GM19351 (cell line): ENCODE data around the gene LNX2.
"Not testable (repeated sequence)": the region's sequence is repeated elsewhere in the genome, so short reads cannot be mapped to it uniquely, and the experiment has no call there.

Experiments used
- ATAC-seq: cut with Tn5 transposase; IDR thresholded peaks from one replicate; pipeline ENCODE4 v1.9.1; 2021; ENCODE audit warnings: mild to moderate bottlenecking, moderate library complexity; ENCODE audit not compliant: unreplicated experiment

The LNX2 gene

DNA sequence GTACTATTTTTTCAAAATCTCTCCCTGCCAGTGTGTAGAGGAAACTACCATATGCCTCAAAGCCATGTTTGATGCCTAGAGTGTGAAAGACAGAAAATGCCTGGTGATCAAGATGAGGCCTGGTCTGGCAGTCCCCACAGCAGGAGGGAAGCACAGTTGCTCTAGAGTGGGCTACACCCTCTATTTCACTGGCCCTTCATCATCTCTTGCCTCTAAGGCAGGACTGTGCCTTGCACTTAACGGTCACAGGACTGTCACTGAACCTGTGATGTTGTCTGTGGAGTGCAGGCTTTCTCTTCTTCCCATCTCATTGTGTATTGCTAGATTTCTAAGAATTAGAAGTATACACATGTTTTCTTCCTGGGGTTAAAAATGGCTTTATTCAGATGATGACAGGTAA lies 17.7 kb upstream of the LNX2 start:
- ATAC-seq, result no peak

GRCh38 chr13:27637289-27637626 lies 16.9 kb upstream of the LNX2 start:
- no peak for ATAC-seq

- no peak for ATAC-seq
Measured at GRCh38 chr13:27636589-27637288, 16.4 kb upstream of the LNX2 start.

DNA sequence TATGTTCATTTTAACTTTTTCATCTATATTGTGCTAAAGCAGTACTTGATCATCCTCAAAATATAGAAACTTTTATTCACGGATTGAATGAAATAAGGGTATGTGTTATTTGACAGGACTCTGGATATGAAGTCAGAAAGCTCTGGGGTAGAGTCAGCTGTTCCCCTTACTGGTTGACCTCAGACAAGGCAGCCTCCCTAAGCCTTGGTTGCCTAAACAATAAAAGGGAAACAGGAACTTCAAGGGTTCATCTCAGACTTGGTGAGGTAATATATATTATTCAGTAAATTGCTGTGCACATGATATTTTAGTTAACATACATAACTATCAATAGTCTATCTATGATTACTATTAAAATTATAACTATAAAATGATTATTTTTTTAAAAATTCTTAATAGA lies 14.9 kb upstream of the LNX2 start:
- ATAC-seq, result no peak

GRCh38 chr13:27634791-27635190 lies 14.5 kb upstream of the LNX2 start:
- ATAC-seq, result no peak

GRCh38 chr13:27634231-27634630 lies 13.9 kb upstream of the LNX2 start:
- ATAC-seq, result no peak

GRCh38 chr13:27632648-27633047 lies 12.3 kb upstream of the LNX2 start:
- ATAC-seq, result no peak

DNA sequence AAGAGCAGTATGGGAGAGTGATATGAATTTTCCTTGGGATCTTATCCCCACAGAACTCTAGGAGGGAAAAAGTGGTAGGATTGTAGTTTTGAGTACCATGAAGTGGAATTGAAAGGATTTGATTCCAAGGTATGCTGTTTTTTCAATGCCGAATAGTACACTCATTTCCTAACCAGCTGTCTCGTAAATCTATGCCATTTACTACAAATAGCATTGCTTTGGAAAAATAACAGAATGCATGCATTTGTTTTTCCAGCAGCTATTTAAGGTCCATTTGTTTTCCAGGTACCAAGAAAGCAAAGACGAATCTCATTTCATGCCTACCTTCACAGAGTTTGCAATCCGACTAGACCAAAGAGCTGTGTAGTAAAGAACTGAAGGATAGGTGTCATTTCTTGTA lies 11.9 kb upstream of the LNX2 start:
- no peak for ATAC-seq

DNA sequence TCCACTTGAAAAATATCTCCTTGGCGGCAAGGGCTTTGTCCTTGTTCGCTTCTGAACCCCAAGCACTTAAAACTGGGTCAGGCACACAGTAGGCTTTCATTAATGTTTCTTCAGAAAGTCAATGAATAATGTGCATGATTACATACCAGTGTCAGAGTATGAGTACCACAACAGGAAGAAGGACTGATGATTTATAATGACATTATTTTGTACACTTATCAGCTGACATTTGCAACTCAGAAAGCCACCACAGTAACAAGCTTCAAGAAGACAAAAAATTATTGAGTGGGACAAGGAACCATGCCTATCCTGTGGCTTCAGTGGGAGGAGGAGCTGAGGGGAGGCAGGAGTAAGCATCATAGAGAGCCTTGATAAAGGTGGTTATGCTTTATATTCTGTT lies 11.3 kb upstream of the LNX2 start:
- no peak for ATAC-seq

DNA sequence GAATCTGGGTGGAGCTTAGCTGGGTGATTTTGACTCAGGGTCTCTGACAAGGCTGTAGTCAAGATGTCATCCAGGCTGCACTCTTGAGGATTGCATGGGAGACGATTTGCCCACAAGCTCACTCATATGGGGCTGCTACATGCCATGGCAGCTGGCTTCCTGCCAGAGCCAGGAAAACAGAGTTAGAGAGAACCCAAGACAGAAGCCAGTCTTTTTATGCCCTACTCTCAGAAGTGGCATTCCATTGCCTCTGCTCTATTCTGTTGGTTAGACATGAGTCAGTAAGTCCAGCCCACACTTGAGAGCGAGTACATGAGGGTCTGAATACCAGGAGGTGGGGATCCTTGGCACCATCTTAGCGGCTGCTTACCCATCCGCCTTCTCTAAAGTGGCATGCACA lies 10.8 kb upstream of the LNX2 start:
- ATAC-seq, result no peak

DNA sequence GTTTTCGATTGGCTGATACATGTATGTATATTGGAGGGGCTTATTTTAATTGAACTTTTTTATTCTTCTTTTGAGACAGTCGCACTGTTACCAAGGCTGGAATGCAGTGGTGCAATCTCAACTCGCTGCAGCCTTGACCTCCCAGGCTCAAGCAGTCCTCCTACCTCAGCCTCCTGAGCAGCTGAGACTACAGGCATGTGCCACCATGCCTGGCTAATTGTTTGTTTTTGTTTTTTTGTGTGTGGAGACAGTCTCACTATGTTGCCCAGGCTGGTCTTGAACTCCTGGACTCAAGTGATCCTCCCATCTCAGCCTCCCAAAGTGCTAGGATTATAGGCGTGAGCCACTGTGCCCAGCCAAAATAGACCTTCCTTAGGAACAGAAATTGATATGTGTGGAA lies 8.4 kb upstream of the LNX2 start:
- ATAC-seq, result not testable (repeated sequence)

- no peak for ATAC-seq
Measured at GRCh38 chr13:27628081-27628480, 7.8 kb upstream of the LNX2 start.

DNA sequence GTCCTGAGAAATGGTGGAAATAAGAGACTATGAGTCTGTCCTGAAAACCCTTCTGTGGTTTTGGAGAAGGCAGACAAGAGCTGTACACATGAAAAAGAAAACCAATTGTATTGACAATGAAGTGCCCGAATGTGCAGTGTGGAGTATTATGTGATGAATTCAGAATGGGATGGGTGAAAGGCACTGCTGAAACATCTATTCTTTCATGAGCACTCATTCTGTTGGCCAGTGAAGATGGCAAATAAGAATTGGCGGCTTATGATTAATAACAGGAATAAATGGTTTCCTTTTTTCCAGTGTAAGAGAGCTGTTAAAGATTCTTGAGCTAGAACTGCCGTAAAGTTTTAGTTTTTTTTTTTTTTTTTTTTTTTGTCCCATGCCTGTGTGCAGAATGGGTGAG lies 7.1 kb upstream of the LNX2 start:
- ATAC-seq, result no peak

- ATAC-seq, result no peak
Measured at GRCh38 chr13:27625839-27626238, 5.5 kb upstream of the LNX2 start.

DNA sequence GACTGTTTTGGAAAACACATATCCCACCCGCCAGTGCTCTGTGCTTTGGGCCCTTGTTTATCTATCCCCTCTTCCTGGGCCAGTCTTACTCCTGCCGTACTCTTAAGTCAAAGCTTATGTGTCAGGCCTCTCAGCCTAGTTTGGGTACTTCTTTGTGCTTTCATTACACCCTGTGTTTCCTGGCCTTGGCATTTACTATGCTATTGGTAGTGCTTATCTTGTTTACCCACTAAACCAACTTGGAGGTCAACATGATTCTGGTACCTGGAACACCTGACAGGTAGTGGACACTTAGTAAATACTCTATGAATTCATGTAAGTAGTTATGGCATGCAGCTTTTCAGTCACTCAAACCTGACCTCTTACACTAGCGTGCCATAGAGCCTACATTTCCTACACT lies 3.7 kb upstream of the LNX2 start:
- ATAC-seq, result no peak

GRCh38 chr13:27622881-27623280 lies 2.6 kb upstream of the LNX2 start:
- no peak for ATAC-seq

- ATAC-seq, result no peak
Measured at GRCh38 chr13:27622102-27622820, 1.9 kb upstream of the LNX2 start.

- ATAC-seq, result peak; percentile 57
Measured at GRCh38 chr13:27621366-27622101, 1.2 kb upstream of the LNX2 start, which contains the start of gene POLR1D. Gene POLR1D (plus strand): TSS chr13:27621892. CDS start chr13:27621984, 92 bp downstream.

DNA sequence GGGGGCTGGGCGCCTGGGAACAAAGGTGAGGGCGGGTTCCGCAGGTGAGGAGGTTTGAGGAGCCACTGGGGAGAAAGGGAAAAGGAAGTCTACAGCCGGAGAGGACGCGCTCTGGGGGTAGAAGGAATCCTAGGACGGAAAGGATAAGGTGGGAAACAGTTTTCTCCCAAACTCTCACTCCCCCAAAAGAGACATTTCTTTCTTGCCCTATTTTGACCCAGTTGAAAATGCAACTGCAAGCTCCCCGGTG lies 712 bp upstream of the LNX2 start:
- no peak for ATAC-seq

DNA sequence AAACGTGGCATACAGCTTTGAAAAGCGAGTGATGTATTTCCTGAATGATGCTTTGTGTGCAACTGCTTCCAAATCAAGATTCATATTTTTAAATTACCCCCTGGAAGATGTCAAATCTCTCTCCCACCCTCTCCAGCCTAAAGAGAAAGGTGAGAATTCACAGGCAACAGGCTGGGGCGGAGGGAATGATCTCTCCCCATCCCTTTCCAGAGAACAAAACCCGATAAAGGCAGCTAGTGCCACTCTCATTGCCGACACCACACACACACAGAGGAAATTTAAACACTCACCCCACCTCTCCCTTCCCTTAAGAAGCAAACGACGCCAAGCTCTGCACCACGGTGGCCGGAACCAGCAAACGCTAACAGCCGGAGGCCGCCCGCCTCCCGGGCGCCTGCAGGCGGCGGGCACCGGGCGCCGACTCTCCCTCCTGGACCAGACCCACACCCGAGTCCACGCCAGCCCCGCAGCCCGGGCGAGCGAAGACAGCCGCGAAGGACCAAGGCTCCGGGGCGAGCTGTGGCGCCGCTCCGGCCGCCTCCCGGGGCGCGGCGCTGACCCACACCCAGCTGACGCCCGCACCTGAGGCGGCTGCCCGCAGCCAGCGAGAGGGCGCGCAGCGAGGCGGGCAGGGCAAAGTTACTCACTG lies 477 bp downstream of the LNX2 start:
- ATAC-seq, result peak; percentile 26

DNA sequence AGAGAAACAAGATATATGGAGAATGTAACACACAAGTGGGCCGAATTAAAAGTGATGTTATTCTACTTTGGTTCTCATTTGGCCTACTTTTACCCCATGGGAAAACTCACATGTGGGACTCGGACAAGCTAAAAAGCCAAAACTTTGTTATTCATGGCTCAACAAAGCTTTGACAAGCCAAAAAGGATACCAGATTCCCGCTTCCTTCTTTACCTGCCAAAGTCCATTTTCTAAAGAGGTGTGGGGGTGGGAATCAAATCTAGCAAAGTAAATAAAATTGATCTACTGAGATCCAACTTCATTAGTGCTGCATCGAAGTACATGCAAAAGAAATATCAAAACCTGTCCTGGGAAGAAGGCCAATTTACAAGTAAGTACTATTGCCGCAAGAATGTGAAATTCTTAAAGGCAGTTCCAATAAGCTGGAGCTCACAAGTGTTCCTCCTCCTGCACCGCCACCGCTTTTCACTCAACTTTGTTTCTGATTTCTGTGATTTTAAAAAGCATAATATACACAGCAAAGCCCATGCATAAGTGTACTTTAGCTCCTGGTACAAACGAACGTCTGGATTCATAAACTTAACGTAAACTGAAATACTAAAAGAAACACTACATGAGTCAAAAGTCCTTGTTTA lies 1.1 kb downstream of the LNX2 start:
- no peak for ATAC-seq
